ENCODE results near the gene CFAP46.

DNA sequence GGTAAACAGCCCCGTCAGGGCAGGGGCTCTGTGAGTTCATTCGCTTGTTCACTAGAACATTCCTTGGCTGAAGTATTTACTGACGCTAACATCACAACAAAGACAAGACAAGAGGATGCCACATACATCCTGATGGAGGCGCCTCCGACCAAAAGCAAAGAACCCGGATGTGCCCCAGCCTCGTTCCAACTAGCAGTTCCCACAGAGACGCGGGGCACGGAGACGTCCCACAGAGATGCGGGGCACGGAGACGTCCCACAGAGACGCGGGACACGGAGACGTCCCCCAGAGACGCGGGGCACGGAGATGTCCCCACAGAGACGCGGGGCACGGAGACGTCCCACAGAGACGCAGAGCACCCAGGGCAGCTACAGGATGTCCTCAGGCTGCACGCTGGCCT is 35.4 kb upstream of the CFAP46 start:
- TF ChIP-seq CTCF (IDR thresholded peaks at IDR 0.05; ENCODE audit: poor library complexity) (no peak), EZH2 (IDR thresholded peaks at IDR 0.05; ENCODE audit: borderline replicate concordance) (no peak), EZH2phosphoT487 (IDR thresholded peaks at IDR 0.05; ENCODE audit: low read depth, severe bottlenecking, unreplicated experiment) (no peak)

All from hepatocyte (in vitro differentiated cells).